PC-9 (cell line): ENCODE measurements around the gene PSMC4. TPM values are rescaled to one million over a fixed set of nuclear protein-coding genes. Genes with fewer than 3 reads are reported as not detected.

ENCODE experiments used
- BruUV-seq: library from RNA; stranded (reverse); fragments of 400-500 nt; replicated peaks from 2 replicates; lab custom pipeline; 2021; lab: Mats Ljungman, UMichigan
- CTCF ChIA-PET: fragments of 300-600 bp; sonication (Branson Sonifier 250); formaldehyde crosslinking; loops from one replicate; lab custom pipeline; 2022; ENCODE audit warnings: antibody characterized with exemption; lab: Charles Lee
- POLR2A ChIA-PET: fragments of 300-600 bp; sonication (Branson Sonifier 250); formaldehyde crosslinking; loops from one replicate; lab custom pipeline; 2022; ENCODE audit warnings: antibody characterized with exemption; ENCODE audit not compliant: unreplicated experiment; lab: Charles Lee
- DNase-seq, 2 experiments: peaks; one replicate each; pipeline versions ENCODE4 v3.0.0 to v3.0.0-alpha.2; 2015 to 2022; ENCODE audit warnings: mixed read lengths in 1 of 2
- H2AFZ ChIP-seq: fragments of 200-600 bp; sonication (generic); 2 replicates; pipeline ENCODE4 v1.8.1; 2017; ENCODE audit warnings: antibody characterized with exemption
- H3F3A ChIP-seq: fragments of 200-600 bp; sonication (generic); 2 replicates; pipeline ENCODE4 v1.8.1; 2017; ENCODE audit warnings: antibody characterized with exemption, mild to moderate bottlenecking, low read depth; ENCODE audit not compliant: insufficient read depth
- H3K27ac ChIP-seq: fragments of 200-600 bp; sonication (generic); 2 replicates; pipeline ENCODE4 v1.6.1; 2016; ENCODE audit warnings: mixed run types
- H3K27me3 ChIP-seq: fragments of 200-600 bp; sonication (generic); 2 replicates; pipeline ENCODE4 v1.6.1; 2016; ENCODE audit warnings: low read depth, mixed run types; ENCODE audit not compliant: insufficient read depth
- H3K36me3 ChIP-seq: fragments of 200-600 bp; sonication (generic); 2 replicates; pipeline ENCODE4 v1.6.1; 2016; ENCODE audit warnings: low read depth, mixed run types
- H3K4me1 ChIP-seq: fragments of 200-600 bp; sonication (generic); replicated peaks from 2 replicates; pipeline ENCODE4 v1.6.1; 2016; ENCODE audit warnings: mixed run types; ENCODE audit not compliant: insufficient read depth
- H3K4me2 ChIP-seq: fragments of 200-600 bp; sonication (generic); 2 replicates; pipeline ENCODE4 v1.6.1; 2017; ENCODE audit warnings: mixed run types
- H3K4me3 ChIP-seq: fragments of 200-600 bp; sonication (generic); 2 replicates; pipeline ENCODE4 v1.6.1; 2016; ENCODE audit warnings: mixed run types
- H3K79me2 ChIP-seq: fragments of 200-600 bp; sonication (generic); 2 replicates; pipeline ENCODE4 v1.6.1; 2017; ENCODE audit warnings: low read depth, mixed run types
- H3K9me2 ChIP-seq: fragments of 200-600 bp; sonication (generic); 2 replicates; pipeline ENCODE4 v1.8.1; 2017; ENCODE audit warnings: mild to moderate bottlenecking; ENCODE audit not compliant: insufficient read depth
- H3K9me3 ChIP-seq: fragments of 200-600 bp; sonication (generic); 2 replicates; pipeline ENCODE4 v1.8.1; 2016; ENCODE audit warnings: low read depth; ENCODE audit not compliant: insufficient read depth
- H4K20me1 ChIP-seq: fragments of 200-600 bp; sonication (generic); 2 replicates; pipeline ENCODE4 v1.8.1; 2017; ENCODE audit not compliant: insufficient read depth
- EZH2 ChIP-seq: fragments of 200-600 bp; sonication (generic); IDR thresholded peaks from 2 replicates; pipeline ENCODE4 v1.8.0; 2017; ENCODE audit warnings: antibody characterized with exemption, low read depth
- intact Hi-C: fragments of 100-400 bp; cut with micrococcal nuclease; formaldehyde crosslinking; loops from one replicate; pipeline ENCODE4 v1.10.0; 2022; ENCODE audit not compliant: unreplicated experiment
- total RNA-seq: library from RNA; stranded (reverse); gene quantifications from 2 replicates; pipeline ENCODE4 v1.2.3, GENCODE V29; 2021
- TF ChIP-seq, protein P1 (sequence below): fragments of 200-600 bp; sonication (generic); conservative IDR thresholded peaks from 2 replicates; pipeline ENCODE4 v1.6.1; 2017; ENCODE audit warnings: mixed run types, antibody characterized with exemption, mild to moderate bottlenecking, moderate library complexity

PSMC4 gene
- total RNA-seq, 1 experiment from 2014 or later, result 110 TPM

DNA sequence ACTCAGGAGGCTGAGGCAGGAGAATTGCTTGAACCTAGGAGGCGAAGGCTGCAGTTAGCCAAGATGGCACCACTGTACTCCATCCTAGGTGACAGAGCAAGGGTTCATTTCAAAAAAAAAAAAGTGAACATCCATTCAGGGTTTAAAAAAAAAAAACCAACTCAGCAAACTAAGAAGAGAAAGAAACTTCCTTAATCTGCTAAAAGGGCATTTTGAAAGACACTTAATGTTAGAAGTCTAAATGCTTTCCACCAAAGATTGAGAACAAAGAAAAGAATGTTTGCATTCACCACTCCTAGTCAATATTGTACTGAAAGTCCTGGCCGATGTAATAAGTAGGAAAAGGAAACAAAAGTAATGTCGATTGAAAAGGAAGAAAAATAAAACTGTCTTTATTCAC is 7.1 kb upstream of the PSMC4 start:
- POLR2A ChIA-PET, result no interaction called here

DNA sequence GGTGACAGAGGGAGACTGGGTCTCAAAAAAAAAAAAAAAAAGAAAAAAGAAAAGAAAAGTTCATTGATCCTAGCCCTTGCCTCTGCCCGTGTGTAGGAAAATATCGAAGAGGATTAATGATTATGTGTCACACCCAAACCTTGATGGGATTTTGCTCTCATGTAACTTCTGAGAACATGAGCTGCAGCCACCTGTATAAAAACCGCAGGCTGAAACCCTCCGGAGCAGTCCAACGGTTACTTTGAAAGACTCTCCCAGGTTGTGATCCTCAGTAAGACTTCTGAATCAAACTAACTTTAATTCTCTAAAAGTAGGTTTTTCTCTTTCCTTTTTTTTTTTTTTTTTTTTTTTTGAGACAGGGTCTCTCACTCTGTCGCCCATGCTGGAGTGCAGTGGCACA is 4.3 kb upstream of the PSMC4 start:
- Histone ChIP-seq H3K4me1 (peaks cover 11% of the 10 kb centered on the region), H4K20me1 (no peaks in the 10 kb centered on the region), H3K9me2 (no peaks in the 10 kb centered on the region), H3K79me2 (peaks cover 8% of the 10 kb centered on the region), H3K27me3 (no peaks in the 10 kb centered on the region), H3K9me3 (no peaks in the 10 kb centered on the region), H2AFZ (no peak overlapping the region), H3K4me3 (no peak overlapping the region), H3K4me2 (no peak overlapping the region), H3K36me3 (no peaks in the 10 kb centered on the region), H3K27ac (no peak overlapping the region), H3F3A (peaks cover 4% of the 10 kb centered on the region; the same call in 1 of the 2 replicates)
- ChIA-PET POLR2A (no interaction called here), CTCF (no interaction called here)
- intact Hi-C loops, result no loop called here
- no peak for DNase-seq
- no peak for TF ChIP-seq EZH2
- TF ChIP-seq, protein P1, sequence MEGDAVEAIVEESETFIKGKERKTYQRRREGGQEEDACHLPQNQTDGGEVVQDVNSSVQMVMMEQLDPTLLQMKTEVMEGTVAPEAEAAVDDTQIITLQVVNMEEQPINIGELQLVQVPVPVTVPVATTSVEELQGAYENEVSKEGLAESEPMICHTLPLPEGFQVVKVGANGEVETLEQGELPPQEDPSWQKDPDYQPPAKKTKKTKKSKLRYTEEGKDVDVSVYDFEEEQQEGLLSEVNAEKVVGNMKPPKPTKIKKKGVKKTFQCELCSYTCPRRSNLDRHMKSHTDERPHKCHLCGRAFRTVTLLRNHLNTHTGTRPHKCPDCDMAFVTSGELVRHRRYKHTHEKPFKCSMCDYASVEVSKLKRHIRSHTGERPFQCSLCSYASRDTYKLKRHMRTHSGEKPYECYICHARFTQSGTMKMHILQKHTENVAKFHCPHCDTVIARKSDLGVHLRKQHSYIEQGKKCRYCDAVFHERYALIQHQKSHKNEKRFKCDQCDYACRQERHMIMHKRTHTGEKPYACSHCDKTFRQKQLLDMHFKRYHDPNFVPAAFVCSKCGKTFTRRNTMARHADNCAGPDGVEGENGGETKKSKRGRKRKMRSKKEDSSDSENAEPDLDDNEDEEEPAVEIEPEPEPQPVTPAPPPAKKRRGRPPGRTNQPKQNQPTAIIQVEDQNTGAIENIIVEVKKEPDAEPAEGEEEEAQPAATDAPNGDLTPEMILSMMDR, result no peak
- no TSS peak for BruUV-seq

More for the DNA sequence above, 7.1 kb upstream of the PSMC4 start:
- no TSS peak for BruUV-seq
- no peak for TF ChIP-seq EZH2
- TF ChIP-seq, protein P1, result no peak
- H3F3A ChIP-seq, result no peaks in the 10 kb centered on the region; the same call in 1 of the 2 replicates
- no peaks in the 10 kb centered on the region for H3K36me3 ChIP-seq
- no peaks in the 10 kb centered on the region for H4K20me1 ChIP-seq
- H3K27ac ChIP-seq, result no peak overlapping the region
- H2AFZ ChIP-seq, result no peak overlapping the region
- H3K27me3 ChIP-seq, result no peaks in the 10 kb centered on the region
- DNase-seq, result no peak
- CTCF ChIA-PET, result no interaction called here
- no peak overlapping the region for H3K4me2 ChIP-seq
- H3K4me1 ChIP-seq, result 0 out of 2 replicates have a peak, but pooled peaks cover 7% of the 10 kb centered on the region
- H3K4me3 ChIP-seq, result no peak overlapping the region
- no peaks in the 10 kb centered on the region for H3K9me2 ChIP-seq
- intact Hi-C loops, result no loop called here
- no peaks in the 10 kb centered on the region for H3K79me2 ChIP-seq
- no peaks in the 10 kb centered on the region for H3K9me3 ChIP-seq

DNA sequence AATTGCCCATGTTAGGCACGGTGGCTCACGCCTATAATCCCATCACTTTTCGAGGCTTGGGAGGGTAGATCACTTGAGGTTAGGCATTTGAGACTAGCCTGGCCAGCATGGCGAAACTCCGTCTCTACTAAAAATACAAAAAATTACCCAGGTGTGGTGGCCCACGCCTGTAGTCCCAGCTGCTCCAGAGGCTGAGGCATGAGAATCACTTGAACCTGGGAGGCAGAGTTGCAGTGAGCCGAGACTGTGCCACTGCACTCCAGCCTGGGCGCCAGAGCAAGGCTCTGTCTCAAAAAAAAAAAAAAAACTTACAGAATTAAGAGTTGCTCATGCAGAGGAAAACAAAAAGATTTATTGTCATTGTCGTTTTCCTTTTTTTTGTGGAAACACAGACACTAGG is 3.4 kb upstream of the PSMC4 start:
- ChIA-PET POLR2A (no interaction called here), CTCF (no interaction called here)
- Histone ChIP-seq H3K9me3 (no peaks in the 10 kb centered on the region), H3K27ac (no peak overlapping the region), H3K4me1 (peaks cover 18% of the 10 kb centered on the region), H3K27me3 (no peaks in the 10 kb centered on the region), H3K4me2 (no peak overlapping the region), H3K36me3 (no peaks in the 10 kb centered on the region), H3F3A (peaks cover 4% of the 10 kb centered on the region; the same call in 1 of the 2 replicates), H4K20me1 (no peaks in the 10 kb centered on the region), H2AFZ (no peak overlapping the region), H3K9me2 (no peaks in the 10 kb centered on the region), H3K4me3 (no peak overlapping the region), H3K79me2 (peaks cover 17% of the 10 kb centered on the region)
- intact Hi-C loops, result no loop called here
- no TSS peak for BruUV-seq
- TF ChIP-seq EZH2, result no peak
- TF ChIP-seq, protein P1, result no peak
- no peak for DNase-seq
